ENCODE data around the gene ATAD3C.
"Not testable (repeated sequence)": the region's sequence is repeated elsewhere in the genome, so short reads cannot be mapped to it uniquely, and the experiment has no call there.

Gene ATAD3C

DNA sequence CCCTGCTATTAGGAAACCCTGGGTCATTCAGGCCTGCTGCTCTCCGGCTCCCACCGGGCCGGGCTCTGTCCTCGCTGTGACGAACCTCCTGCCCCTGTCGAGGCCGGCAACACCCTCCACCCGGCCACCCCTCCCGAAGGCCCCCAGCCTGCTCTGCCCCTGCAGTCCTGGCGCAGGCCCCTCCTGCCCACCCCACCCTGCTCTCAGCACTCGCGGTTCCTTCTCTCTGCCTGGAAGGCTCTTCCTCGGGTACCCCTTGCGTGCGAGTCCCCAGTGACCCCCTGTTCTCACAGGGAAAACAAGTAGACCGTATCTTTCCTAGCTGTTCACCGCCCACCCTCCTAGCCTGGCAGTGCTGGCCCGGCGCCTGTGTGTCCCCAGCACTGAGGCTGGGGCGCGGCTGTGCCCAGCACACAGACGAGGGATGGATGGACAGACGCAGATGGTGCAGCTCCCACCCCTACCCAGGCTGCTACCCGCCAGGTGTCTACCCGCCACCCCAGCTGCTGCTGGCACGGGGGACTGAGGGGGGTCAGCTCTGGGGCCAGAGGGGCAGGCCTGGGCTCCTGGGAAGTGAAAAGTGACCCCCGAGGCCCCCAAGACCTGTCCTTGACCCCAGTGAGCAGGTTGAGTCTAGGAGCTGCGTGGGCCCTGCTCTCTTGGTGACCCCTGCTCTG, 17.1 kb upstream of the ATAD3C start:
- DNase-seq, result no peak

DNA sequence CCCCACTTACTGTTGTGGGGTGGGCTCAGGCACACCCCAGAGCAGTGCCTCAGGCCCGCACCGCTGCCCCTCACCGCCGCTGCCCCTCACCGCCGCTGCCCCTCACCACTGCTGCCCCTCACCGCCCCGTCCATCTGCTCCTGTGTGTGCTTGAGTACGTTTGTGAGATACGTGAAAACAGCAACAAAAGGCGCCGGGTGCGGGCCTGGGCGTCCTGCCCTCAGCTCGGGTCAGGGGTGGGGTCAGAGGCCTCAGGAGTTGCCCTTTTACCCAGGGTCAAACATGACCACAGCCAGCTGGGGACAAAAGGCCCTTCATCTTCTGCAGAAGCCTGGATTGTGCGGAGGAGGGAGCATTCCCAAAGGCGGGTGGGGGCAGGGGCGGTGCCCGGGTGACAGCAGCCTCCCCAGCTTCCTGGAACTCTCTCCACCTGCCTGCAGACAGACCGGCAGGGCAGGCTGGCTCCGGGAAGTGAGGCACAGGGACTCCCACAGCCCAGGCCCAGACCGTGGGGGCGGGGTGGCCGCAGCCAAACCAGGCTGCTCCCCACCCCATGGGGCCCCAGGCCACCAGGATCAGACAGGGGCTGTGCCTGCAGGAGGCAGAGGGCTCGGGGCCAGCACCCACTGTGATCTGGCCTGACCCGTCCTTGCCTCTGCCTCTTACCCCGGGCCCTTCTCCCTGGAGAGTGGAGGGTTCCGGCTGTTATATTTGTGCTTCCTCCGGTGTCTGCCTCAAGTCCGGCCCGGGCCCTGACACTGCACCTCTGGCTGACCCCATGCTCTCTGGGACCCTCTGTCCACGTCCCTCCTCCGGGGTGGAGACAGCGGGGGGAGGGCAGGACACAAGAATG, 16.3 kb upstream of the ATAD3C start:
- DNase-seq, result no peak

DNA sequence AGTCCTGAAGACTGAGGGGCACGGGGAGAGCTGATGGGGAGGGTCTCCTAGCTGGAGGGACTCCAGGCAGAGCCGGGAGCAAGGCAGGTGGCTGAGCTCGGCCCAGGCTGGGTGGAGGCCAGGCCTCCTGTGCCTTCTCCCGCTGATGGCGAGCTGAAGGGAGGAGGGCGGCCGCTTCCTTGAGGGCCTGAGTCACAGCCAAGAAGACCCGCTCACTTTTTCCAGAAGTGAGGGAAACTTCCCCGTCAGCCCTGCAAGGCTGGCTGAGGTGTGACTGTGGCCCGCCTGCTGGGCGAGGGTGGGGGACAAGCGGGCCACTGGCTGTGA, 15.7 kb upstream of the ATAD3C start:
- DNase-seq, result no peak

DNA sequence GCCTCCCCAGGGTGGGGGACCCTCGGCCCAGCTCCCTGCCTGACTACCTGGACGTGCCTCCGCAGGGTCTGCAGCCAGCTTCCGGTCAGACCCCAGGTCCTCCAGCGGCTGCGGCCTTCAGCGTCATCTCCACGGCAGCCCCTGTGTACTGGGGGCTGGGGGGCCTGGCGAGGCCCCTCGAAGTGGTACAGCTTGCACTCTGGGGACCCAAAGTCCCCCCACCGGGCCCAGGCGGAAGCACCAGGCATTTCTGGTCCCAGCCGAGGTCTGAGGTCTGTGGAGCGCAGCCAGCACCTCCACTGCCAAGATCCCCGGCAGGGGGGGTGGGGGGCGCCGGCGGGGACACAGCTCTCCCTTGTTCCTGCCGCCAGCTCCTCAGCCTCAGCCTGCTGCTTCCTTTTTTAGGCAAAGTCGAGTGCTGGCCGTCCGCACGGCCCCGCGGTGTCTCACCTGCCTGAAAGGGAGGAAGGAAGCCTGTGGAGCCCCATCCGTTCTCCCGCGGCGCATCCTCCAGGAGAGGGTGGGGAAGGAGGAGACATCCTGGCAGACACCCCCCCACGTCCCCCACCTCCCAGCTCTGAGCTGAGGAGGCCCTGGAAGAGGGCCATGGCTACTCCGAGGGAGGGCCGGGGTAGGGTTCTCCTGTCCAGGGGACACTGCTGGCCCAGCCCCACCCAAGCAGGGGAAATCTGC, 15.2 kb upstream of the ATAD3C start:
- DNase-seq, result no peak

DNA sequence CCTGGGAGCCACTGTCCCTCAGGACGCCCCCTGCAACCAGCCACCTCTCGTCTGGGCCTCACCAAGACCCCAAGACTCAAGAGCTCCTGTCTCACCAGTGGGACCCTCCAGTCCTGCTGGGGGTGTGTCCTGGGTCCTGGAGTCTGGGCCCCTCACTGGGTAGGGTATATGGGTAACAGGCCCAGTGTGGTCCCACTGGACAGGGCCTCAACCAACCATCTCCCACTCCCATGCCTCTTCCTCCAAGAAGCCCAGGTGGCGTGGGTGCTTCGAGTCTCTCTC, 14.7 kb upstream of the ATAD3C start:
- no peak for DNase-seq

DNA sequence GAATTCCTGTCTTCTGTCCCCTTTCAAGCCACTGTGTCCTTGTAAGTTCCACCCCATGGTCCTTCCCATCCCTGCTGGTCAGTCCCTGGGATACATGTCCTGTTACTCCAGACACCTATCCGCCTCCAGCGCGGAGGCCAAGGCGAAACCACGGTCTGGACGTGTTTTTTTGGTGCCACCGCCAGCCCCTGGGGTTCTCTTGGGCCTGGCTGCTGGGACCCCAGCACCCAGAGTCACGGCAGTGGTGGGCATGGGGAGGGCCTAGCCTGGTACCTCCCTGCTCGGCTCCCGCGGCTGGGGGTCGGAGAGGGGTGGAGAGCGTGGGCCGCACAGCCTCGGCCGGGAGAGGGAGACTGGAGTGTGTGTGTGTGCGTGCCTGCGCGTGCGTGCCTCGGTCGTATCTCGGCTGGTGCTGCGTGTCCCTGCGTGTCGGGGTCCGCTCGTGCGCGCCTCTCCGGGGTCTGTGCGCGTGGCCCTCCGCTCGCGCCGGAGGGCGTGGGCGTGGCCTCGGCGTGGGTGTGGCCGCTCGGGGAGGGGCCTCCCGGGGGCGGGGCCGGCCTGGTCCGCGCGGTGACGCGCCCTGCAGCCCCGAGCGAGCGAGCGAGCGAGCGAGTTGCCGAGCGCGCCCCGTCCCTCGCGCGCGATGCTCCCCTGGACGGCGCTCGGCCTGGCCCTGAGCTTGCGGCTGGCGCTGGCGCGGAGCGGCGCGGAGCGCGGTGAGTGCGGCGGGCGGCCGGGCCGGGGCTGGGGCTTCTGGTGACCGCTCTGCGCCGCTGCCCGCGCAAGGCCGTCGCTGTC, 14.2 kb upstream of the ATAD3C start, which contains the start of gene VWA1:
TSS of gene VWA1 (plus strand) at position 585 of the 798 bp plus-strand sequence. CDS start at position 644, 59 bp downstream.
- peak; percentile 45 to 66 for DNase-seq

DNA sequence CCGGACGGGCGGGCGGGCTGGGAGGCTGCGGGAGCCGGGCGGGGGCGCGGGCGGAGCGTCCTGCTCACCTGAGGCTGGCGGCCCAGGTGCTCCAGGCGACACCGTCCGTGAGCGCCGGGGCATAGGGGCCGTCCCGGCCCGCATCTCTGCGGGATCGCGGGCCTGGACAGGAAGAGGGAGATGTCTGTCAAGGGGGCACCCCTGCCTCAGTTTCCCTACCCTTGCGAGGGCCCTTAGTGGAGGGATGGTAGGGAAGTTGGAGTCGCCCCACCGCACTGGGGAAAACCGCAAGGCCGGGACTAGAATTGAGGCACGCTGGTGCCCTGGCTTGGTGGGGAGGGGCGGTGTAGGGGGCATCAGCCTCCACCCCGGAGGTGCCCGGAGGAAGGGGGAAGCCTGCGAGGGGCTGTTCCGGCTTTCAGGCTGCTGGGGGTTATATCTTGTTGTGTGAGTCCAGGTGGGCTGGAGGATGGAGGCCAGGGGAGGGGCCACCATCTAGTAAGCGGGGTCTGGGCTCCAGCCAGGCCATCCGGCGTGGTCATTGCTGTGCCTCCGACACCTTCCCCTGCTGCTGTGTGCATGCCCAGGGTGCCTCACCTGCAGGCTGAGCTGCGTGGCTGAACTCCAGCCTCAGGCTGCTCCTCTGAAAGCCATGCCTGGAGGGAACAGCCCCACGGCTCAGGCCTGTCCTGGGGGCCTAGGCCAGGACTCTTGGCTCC, 13.4 kb upstream of the ATAD3C start:
- no peak for DNase-seq

DNA sequence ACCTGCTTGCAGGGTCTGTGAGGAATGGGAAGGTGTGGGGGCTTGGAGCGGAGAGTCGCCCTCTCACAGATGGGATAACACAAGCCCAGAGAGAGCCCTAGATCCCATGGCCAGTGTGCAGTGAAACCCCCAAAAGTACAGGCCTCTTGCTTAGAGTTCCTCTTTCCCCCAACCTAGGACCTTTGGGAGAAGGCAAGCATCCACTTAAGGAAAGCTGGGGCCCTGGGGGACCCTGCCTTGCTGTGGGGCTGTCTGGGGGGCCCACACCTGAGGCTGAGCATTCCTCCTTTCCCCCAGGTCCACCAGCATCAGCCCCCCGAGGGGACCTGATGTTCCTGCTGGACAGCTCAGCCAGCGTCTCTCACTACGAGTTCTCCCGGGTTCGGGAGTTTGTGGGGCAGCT, 12.9 kb upstream of the ATAD3C start:
- DNase-seq, result no peak

DNA sequence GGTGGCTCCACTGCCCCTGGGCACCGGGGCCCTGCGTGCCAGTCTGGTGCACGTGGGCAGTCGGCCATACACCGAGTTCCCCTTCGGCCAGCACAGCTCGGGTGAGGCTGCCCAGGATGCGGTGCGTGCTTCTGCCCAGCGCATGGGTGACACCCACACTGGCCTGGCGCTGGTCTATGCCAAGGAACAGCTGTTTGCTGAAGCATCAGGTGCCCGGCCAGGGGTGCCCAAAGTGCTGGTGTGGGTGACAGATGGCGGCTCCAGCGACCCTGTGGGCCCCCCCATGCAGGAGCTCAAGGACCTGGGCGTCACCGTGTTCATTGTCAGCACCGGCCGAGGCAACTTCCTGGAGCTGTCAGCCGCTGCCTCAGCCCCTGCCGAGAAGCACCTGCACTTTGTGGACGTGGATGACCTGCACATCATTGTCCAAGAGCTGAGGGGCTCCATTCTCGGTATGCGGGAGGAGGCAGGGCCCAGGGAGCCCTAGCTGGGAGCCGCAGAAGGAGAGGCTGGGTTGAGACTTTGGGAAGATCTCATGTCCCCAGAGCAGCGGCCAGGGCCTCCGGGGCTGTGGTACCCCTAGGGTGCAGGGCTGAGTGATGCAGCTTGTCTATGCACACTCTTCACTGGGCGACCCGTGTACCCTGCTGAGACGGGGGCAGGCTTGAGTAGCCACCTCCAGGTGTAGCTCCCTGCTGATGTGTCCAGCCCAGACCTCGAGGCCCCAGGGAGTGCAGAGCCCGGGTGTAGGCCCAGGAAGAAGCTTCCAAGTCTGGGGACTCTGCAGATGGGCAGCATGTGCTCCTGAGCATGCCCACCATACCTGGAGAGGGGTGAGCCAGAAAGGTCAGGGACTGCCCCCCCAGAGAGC, 12.2 kb upstream of the ATAD3C start:
- DNase-seq, result no peak

DNA sequence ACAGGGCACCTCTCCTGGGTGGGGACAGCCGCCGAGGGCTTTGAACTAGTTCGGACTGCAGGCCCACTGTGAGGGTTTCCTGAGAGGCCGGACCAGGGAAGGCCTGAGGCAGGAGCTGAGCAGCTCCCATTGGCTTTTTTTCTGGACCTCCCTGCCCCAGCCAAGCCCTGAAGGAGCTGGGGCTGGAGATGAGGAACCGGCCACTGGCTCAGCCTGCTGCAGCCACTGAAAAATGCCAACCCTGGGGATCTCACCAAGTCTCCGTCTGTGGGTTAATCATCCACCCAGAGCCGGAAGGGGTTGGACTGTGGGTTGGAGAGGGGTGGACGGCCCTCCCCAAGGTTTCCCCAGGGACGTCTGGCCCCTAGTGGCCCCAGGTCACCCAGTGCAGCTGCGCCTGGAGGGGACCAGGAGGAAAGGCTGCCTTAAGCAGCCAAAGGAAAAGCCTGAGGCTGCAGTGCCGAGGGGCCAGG, 11.5 kb upstream of the ATAD3C start:
- DNase-seq, result no peak

DNA sequence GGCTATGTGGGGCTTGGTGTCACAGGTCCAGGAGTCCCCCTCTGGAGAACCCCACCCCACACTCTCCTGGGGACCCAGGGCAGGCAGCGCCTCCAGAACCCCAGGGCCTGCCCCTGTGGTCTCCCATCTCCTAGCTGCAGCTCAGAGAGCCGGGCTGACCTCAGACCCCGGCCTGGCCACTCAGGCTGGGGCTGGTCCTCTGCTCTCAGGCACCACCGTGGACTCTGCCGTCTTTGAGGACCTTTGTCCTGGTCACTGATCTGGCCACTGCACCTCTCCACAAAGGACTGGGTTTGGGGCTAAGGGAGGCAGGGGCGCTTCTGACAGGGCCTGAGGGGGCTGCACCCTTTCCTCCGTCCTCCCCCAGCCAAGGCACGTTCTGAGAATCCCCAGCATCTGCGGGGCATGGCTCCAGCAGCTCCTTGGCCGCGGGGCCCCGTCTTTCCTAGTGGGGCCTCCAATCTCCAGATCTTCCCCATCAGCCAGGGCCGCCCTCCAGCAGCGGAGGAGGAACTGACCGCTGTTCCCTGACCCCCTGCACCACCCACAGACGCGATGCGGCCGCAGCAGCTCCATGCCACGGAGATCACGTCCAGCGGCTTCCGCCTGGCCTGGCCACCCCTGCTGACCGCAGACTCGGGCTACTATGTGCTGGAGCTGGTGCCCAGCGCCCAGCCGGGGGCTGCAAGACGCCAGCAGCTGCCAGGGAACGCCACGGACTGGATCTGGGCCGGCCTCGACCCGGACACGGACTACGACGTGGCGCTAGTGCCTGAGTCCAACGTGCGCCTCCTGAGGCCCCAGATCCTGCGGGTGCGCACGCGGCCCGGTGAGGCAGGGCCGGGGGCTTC, 10.7 kb upstream of the ATAD3C start:
- no peak for DNase-seq

DNA sequence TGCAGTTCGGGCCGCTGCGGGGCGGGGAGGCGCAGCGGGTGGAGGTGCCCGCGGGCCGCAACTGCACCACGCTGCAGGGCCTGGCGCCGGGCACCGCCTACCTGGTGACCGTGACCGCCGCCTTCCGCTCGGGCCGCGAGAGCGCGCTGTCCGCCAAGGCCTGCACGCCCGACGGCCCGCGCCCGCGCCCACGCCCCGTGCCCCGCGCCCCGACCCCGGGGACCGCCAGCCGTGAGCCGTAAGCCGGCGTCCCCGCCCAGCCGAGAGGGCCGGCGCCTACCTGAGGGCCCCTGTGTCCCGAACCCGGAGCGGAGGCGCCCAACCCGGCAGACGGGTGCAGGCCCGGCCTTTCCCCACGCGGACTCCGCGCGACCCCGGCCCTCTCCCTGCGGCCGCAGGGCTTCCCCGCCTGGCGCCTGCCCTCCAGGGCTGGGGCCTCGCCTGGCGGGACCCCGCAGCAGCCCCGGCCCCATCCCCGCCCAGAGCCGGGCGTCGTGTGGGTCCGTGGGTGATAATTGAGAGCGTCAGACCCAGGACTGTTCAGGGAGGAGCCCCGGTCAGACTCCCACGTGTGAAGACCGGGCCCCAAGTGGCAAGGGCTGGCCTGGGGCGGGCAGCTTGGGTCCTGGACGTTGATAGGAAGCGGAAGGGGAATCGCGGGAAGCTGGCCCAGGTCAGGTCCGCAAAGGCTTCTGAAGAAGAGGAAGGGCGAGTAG, 9.8 kb upstream of the ATAD3C start:
- DNase-seq, result no peak

DNA sequence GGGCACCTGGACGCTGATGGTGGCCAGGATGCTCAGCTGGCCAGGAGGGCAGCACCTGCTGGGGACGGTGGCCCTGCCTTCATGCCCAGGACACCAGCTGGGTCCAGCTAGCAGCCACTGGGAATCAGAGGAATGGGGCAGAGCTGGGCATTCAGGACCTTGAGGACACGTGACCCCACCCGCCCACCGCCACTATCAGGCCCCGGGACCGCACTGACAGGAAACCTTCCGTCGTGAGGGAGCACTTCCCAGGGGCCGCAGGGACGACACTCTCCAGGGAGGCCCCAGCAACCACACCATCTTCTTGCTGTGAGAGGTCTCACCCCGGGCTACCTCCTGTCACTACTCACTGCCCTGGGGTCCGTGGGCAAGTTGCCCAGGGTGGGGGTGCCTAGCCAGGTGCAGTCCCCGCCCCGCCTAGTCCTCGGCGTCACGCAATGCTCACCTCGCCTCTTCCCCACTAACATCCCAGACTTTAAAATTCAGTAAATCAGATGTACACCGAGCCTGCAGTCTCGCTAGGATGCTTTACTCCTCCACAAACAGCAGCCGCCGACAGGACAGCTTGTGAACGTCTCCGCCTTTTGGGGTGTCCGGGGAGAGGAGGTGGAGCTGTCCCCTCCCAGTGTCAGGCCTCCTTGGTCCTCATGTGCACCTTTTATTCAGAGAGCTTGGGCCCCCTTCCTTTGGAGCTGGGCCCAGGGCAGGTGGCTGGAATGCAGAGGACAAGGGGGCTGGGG, 9.1 kb upstream of the ATAD3C start:
- DNase-seq, result no peak

DNA sequence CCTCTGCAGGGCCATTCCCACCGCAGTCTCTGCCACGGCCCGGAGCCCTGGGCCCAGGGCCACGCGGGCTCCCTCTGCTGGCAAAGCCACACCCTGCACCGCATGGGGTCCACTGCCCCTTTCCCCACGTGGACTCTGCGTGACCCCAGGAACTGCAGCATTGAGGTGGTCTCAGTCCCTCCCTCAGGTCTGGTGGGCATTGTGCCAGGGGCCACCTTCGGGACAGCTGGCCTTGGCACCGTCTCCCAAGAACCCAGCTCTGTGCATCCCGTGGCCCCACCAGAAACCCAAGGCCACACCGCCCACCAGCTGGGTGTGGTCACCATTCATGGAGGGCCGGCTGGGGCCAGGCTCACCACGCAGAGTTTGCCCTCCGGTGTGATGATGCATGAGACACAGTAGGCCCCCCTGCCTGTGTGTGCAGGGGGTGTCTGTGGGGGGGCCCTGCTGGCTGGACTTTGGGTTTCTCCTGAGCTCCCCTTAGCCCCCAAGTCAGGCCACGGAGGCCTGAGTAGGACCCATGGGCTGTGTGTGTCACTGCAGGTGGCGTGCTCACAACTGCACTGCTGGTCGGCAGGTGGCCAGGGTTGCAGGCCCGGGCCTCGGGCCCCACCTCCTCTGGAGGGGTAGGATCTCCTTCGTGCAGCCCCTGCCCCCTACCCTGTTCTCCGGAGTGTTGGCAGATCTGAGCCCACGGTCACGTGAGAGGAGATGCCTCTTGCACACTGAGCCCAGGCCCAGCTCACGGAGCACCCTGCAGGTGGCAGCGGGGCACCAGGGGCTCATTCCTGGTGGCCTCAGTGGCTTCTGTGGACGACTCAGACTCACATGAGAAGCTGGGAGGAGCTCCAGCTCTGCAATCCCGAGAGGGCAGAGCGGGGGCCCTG, 8.2 kb upstream of the ATAD3C start:
- DNase-seq, result peak; percentile 30 to 50

DNA sequence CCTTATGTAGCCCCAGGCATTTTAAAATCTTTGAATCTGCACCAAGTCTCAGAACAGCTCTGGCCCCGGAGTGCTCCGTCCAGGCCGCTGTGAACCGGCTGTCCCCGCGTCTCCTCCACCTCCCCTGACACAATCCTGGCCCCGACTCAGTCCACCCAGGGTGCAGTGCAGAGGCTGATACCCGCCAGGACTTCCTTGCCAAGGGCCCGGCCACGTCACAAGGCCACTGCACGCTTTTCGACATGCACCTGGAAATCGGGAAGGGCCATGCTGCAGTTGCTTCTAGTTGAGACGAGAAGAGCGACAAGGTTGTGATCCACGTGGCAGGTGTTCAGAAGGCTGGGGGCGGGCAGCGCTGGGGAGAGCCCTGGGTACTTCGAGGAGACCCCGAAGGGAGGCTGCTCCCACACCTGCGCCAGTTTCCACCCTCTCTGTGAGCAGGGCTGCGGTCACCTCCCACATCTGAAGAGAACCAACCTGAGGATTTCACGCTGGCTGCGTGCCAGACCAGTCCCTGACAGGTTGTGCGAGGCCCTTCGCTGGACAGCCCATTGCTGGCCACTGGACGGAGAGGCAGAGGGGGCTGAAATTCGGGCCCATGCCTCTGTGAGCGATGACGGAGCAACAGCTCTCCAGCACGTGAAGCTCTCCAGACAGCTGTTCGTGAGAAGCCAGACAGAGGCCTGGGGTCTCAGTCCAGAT, 7.3 kb upstream of the ATAD3C start:
- no peak for DNase-seq

DNA sequence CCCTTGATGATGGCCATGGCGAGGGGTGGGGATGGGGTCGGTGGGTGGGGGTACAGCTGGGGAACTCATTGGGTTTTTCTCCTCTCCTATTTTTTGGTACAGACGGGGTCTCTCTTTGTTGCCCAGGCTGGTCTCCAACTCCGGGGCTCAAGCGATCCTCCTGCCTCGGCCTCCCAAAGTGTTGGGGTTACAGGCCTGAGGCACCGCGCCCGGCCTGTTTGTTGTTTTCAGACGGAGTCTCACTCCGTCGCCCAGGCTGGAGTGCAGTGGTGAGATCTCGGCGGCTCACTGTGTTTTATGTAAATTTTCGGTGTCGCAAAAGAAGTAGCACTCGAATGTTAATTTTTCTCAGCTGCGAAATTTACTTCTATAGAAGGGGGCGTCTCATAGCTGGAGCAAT, 2.9 kb upstream of the ATAD3C start:
- DNase-seq, result not testable (repeated sequence)

DNA sequence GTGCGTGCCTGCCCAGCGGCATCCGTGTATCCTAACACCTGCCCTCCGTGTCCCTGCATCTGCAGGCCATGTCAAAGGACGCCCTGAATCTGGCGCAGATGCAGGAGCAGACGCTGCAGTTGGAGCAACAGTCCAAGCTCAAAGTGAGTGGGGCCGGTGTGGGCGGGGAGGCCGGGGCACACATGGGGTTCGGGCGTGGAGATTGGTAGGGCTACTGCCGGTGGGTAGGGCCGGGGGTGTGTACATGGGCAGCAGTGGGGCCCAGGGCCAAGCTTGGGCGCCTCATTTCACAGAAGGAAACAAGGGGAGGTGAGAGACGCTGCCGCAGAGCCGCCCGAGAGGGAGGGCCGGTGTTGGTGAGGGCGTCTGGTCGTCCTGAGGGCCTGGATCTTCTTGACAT, 1.1 kb downstream of the ATAD3C start:
- not testable (repeated sequence) for DNase-seq

All from CD4-positive, alpha-beta T cell treated with Interferon alpha-2 for 1 hour (primary cell).